Activated CD4-positive, alpha-beta T cell treated with anti-CD3 and anti-CD28 coated beads for 24 hours (primary cell): ENCODE measurements around the gene AR.

Experiments
- DNase-seq, 2 donors: peaks; one replicate each; pipeline ENCODE4 v3.0.0-alpha.2; 2020; ENCODE audit warnings: low read depth in 2 of 2

Gene AR

DNA sequence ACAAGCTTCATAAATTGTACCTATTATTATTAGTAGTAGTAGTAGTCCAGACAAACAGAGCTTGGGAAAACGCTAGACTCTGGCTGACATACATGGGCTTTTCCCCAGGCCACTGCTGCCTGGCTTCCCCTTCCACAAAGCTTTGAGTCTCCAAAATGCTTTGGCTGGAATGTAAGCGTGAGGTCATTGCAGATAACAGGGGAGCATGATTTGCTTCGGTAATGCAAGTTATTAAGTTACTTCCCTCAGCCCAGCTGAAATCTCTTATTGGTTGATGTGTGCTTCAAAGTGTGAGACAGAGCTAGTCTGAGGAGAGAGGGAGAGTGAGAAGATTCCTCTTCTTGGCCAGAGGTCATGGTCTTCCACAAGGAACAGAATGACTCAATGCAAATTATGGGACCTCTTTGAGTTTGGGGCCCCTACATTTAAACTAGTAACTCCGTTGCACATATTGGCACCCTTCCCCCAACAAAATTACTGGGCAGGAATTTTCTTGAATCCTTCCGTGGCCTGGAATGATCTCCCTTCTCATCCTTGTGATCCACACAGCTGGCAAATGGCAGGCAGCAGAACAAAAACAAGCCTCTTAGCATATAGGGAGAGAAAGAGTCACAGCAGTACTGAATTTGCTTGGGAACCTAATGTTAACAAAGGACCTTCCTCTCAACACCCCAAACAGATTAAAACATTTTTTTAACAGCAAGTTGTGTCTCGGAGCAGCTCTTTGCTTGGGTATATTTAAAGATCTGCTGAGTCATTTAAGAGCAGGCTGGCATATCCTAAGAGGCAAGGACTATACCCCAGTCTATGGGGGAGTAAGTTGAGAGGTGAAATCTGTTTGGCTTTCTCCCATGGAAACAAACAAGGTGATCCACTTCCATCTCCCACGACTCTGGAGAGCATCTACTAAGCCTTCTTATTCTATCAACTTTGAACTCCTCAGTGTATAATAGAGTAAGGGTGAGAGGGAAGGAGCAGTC, 19.9 kb downstream of the AR start:
- no peak for DNase-seq

DNA sequence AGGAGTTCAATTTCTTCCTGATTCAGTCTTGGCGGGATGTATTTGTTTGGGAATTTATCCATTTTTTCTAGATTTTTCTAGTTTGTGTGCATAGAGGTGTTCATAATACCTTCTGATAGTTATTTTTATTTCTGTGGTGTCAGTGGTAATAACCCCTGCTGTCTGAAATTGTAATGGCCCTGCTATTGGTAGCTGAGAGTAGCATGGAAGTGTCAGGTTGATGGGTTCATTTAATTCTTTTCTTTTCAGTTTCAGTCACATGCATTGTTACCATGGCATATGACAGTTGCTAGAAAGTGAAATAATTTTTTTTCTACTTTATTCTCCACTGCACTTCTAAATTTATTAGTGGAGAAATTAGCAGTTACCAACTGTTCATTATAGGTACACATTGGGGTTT, 20.7 kb downstream of the AR start:
- no peak for DNase-seq

DNA sequence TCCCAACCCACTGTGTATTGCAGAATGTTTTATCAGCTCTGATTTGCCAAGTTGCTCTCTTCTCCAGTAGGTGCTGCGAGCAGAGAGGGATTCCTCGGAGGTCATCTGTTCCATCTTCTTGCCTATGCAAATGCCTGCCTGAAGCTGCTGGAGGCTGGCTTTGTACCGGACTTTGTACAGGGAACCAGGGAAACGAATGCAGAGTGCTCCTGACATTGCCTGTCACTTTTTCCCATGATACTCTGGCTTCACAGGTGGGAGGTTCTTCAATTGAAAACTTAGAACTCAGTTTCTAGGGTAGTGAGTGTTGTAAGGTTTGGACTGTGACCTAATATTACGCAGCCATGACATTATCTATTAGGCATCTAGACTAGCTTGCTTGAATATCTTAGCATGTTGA, 24.9 kb downstream of the AR start:
- no peak for DNase-seq

DNA sequence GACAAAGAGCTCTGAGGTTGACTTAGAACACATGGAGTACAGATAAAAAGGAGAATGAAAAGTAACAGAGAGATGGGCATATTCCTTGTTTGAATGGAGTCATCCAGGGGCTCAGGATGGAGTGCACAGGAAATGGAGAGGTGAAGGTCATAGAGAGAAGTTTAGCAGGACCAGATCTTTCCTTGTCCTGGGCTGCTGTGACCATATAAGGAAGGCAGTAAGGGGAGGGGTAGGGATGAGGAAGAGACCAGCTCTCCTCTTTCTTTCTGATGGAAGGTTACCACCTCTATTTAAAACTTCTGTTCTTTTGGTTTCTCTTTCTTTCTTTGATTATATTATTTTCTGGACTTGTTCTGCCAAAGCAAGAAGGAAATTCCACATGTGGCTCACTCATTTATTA, 27.0 kb downstream of the AR start:
- DNase-seq, result no peak

DNA sequence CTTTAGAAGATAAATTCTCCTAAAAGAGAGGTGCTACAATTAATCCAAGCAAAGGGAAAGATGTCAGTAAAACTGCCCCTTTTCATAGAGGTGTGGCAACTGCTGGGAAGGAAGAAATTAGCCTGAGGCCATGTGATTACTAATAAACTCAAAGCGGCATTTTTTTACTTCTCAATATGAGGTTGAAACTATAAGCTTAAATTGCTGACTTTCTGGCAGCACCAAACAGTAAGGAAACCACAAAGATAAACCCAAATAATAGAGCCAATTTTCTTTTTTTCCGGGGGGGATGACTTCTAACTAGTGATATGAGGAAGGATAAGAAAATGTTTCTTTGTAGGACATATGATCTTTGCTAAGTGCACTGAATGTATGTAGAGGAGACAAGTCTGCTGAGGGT, 30.9 kb downstream of the AR start:
- no peak for DNase-seq

DNA sequence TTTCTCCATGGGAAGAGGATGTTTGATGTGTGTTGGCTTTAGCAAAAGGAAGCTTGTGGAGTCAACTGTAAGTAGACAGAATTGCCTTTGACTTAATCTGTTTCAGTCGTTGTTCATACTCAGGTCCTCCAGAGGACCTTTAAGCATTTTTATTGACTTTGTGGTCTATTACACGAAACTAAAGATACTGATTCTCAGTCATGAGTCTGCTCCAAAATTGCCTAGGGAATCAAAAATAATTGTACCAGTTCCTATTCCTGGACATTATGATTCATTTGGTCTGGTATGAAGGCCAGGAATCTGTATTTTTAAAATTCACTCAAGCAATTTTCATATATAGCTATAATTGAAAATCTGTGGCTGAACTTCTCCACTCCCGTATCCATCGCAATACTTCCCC, 38.6 kb downstream of the AR start:
- no peak for DNase-seq

DNA sequence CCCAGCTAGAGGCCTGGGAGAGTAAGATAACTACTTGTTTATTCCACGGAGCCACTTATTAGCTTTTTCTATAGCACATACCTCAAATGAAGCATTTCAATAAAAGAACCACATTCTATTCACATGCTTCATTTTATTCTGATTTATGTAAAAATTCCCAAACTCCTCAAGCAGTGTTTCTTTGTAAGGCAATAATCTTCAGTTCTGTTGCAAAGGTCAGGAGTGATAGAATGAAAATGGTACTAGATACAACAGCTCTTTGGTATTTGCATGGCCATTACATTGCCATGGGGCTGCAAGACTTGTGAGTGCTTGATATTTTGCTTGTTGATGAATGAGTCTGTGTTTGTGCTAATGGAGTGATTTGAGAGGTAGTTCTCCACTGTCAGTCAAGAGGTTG, 39.4 kb downstream of the AR start:
- DNase-seq, result no peak

DNA sequence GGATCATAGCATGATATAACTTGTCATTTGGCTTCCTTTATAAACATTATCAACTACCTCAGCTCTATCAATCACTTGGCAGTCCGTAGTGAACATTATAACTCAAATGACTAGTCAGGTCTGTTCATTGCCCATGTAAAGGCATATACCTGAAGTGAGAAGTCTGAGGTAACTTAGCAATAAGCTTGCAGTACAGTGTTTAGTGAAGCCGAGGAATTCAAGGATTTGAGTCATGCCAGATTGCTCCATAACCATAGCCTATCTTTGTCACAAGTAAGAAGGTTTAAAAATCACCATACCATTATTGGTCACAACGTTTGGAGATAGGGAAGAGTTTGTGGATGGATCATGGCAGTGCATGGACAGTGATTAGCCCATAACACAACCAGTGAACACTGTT, 41.6 kb downstream of the AR start:
- DNase-seq, result no peak

GRCh38 chrX:67587946-67588624, 44.3 kb downstream of the AR start:
- no peak for DNase-seq

GRCh38 chrX:67596839-67597790, 53.3 kb downstream of the AR start:
- no peak for DNase-seq

GRCh38 chrX:67599532-67599931, 55.7 kb downstream of the AR start:
- no peak for DNase-seq

DNA sequence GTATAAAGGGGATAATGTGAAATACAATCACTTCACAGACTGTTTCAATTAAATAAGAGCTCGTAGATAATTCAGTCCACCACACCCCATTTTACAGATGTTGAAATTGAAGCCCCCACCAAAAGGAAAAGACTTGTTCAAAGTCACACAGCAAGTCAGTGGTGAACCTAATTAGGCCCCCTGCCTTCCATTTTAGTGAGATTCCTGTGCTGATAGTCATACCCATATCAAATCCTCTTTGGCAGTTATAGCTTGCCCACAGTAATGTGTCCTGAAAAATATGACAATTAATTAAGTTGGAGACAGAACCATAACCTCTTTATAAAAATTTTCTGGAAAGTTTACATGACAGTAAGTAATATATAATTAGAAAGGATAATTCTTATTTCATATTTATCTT, 58.0 kb downstream of the AR start:
- DNase-seq, result no peak

GRCh38 chrX:67604979-67605703, 61.3 kb downstream of the AR start:
- no peak for DNase-seq

DNA sequence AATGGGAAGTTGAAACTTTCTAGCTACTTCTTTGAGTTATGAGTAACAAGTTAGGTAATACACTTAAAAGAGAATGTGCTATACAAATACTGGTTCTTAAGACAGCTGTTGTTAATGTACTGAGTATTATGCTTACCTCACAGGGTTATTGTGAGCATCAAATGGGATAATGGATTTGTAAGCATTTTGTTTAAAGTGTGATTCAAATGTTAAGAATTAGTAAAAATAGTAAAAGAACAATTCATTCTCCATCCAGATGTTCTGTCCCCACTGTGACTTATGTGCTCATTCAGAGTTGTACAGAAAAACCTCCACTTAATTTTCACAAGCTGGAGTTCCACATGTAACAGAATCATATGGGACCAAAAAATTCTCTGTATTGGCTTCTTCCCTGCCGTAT, 63.6 kb downstream of the AR start:
- DNase-seq, result no peak

DNA sequence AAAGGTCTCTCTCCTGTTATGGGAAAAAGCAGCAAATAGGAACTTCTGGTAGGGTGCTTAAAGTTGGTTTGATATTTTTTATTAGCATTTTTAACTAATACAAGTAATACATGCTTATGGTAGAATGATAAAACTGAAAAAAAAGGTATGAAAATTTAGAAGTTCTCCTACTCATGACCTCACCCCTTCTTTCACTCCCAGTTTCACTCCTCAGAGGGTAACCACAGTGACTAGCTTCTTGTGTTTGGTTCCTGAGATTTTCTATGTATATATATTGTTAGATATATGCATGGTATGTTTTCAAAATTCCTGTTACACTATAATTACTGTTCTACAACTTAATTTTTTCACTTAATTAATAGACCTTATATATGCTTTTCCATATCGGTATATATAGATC, 66.5 kb downstream of the AR start:
- no peak for DNase-seq

DNA sequence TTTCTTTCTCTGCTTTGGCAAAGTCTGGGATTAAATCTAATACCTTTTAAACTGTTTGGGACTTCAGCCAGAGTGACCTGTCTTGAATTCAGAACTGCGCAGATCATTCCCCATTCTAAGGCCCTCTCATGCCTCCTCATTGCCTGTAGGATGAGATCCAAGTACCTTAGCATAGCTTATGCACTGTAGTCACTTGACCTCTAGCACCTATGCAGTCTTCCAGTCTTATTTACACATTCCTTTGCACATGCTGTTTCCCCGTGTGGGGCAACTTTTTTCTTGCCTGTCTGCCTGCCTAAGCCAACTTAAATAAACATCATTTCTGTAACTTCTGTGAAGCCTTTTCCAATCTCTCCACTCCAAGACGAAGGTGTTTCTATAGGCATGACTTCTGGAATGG, 68.4 kb downstream of the AR start:
- DNase-seq, result no peak

DNA sequence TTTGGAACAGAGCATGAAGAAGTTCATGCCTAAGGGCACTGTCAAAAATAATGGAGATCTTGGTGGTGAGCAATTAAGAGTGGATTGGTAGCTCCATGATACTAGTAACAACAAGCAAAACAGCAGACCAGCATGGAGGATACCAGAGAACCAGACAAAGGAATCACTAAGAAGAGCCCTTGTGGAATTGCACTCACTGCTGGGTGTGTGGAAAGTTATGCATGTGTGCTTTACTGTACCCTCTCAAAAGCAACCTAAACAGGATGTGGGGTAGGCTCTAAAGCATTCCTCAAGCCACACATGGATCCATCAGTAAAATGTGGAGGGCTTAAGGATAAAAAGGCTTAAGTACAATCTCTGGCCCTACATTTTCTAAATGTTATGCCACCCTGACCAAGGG, 69.5 kb downstream of the AR start:
- DNase-seq, result no peak

DNA sequence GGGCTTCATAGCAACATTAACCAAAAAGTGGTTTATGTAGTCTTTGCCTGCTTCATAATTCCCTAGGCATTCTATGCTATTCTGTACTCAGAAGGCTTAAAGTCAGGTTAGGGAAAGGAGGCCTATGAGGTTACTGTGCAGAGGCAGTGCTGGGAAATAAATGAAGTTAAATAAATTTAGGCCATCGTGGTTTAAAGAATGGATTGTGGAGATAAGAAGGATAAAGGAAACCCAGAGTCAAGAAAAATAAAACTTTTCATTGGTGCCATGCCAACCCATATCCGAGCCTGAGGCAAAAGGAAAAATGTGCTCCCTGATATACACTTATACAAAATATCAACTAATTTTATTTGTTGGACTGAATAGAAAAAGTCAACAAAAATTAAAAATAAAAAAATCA, 70.2 kb downstream of the AR start:
- no peak for DNase-seq

DNA sequence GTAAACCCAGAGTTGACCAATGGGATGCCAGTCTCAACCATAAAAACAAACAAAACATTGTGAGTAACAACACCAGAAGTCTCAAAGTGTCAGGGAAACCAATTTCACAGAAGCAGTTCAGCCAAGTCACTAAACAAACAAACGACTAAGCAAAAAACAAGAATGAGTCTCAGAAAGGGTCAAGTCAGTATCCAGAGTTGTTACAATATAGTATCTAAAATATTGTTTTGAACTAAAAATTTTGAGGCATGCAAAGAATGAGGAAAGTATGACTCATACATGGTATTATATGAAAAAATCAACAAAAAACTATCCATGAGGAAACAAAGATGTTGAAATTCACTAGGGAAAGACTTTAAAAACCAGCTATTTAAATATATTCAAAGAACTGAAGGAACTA, 70.6 kb downstream of the AR start:
- DNase-seq, result no peak

- no peak for DNase-seq
These were observed 75.4 kb downstream of the AR start for GRCh38 chrX:67619253-67619652.

GRCh38 chrX:67622053-67622585, 78.3 kb downstream of the AR start:
- no peak for DNase-seq
